Keratinocyte (primary cell): ENCODE measurements around the gene MDGA2.

Source experiments
- EZH2 ChIP-seq: IDR thresholded peaks from one replicate; pipeline ENCODE4 v1.6.1; 2012; ENCODE audit warnings: inconsistent platforms, mild to moderate bottlenecking, low read length, moderate library complexity
- TF ChIP-seq, protein P1 (sequence below), 3 experiments: IDR thresholded peaks in 1 of 3; conservative IDR thresholded peaks in 1 of 3; optimal IDR thresholded peaks in 1 of 3; 2 replicates in 2 of 3; 3 replicates in 1 of 3; pipeline versions ENCODE3 to v1.5.1; 2011; ENCODE audit warnings: low read length in 3 of 3, mild to moderate bottlenecking in 3 of 3, moderate library complexity in 2 of 3, control low read depth in 1 of 3, inconsistent platforms in 1 of 3; ENCODE audit not compliant: insufficient read depth in 2 of 3; ENCODE audit errors: extremely low read depth in 1 of 3

DNA sequence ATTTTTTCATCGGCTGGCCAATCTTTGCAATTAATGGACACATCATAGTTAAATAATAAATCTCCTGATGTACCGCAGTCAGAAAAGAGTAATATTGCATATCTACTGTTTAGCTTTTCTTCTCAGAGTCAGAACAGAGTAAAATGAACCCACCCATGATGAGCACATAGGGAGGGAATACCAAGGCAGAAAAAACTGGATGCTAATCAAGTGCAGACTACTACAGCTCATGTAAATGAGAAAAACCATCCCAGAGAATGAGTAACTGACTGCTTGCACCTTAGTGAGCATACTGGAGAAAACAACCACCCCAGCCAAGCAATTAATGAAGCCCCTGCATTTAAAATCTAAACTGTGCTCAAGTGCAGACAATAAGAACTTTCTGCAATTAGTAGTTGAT is 483.7 kb downstream of the MDGA2 start:
- TF ChIP-seq, protein P1, sequence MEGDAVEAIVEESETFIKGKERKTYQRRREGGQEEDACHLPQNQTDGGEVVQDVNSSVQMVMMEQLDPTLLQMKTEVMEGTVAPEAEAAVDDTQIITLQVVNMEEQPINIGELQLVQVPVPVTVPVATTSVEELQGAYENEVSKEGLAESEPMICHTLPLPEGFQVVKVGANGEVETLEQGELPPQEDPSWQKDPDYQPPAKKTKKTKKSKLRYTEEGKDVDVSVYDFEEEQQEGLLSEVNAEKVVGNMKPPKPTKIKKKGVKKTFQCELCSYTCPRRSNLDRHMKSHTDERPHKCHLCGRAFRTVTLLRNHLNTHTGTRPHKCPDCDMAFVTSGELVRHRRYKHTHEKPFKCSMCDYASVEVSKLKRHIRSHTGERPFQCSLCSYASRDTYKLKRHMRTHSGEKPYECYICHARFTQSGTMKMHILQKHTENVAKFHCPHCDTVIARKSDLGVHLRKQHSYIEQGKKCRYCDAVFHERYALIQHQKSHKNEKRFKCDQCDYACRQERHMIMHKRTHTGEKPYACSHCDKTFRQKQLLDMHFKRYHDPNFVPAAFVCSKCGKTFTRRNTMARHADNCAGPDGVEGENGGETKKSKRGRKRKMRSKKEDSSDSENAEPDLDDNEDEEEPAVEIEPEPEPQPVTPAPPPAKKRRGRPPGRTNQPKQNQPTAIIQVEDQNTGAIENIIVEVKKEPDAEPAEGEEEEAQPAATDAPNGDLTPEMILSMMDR (optimal IDR thresholded peaks at IDR 0.05 in 1 of 3, IDR thresholded peaks at IDR 0.05 in 1 of 3, conservative IDR thresholded peaks at IDR 0.05 in 1 of 3; ENCODE audit: extremely low read depth in 1 of 3, insufficient read depth in 2 of 3, low read length in 3 of 3), result no peak
- TF ChIP-seq EZH2, result no peak
